Measurements from ENCODE around the gene OR7A17.
A peak's percentile ranks its signal among the peaks of the same experiment; 100 is the strongest.

OR7A17 gene

GRCh38 chr19:14886032-14886431 lies at the start of gene OR7A17:
Gene OR7A17 (minus strand): TSS chr19:14886132. CDS start chr19:14881355, 4,777 bp downstream.
- H3K27ac ChIP-seq: no peak within 1 kb of the TSS
- TF ChIP-seq, protein P1, sequence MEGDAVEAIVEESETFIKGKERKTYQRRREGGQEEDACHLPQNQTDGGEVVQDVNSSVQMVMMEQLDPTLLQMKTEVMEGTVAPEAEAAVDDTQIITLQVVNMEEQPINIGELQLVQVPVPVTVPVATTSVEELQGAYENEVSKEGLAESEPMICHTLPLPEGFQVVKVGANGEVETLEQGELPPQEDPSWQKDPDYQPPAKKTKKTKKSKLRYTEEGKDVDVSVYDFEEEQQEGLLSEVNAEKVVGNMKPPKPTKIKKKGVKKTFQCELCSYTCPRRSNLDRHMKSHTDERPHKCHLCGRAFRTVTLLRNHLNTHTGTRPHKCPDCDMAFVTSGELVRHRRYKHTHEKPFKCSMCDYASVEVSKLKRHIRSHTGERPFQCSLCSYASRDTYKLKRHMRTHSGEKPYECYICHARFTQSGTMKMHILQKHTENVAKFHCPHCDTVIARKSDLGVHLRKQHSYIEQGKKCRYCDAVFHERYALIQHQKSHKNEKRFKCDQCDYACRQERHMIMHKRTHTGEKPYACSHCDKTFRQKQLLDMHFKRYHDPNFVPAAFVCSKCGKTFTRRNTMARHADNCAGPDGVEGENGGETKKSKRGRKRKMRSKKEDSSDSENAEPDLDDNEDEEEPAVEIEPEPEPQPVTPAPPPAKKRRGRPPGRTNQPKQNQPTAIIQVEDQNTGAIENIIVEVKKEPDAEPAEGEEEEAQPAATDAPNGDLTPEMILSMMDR (conservative IDR thresholded peaks at IDR 0.05): no peak

DNA sequence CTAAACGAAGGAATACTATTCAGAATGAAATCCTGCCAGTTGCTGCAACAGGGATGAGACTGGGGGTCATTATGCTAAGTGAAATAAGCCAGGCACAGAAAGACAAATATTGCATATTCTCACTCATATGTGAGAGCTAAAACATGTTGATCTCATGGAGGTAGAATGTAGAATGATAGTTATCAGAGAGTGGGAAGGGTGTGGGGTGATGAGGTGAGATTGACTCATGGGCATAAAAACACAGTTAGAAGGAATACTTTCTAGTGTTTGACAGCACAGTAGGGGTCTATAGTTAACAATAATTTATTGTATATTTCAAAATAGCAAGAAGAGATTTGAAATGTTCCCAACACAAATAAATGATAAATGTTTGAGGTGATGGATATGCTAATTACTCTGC lies 47.6 kb upstream of the OR7A17 start:
- H3K27ac ChIP-seq: no peak overlapping the region
- TF ChIP-seq, protein P1 (conservative IDR thresholded peaks at IDR 0.05): no peak

DNA sequence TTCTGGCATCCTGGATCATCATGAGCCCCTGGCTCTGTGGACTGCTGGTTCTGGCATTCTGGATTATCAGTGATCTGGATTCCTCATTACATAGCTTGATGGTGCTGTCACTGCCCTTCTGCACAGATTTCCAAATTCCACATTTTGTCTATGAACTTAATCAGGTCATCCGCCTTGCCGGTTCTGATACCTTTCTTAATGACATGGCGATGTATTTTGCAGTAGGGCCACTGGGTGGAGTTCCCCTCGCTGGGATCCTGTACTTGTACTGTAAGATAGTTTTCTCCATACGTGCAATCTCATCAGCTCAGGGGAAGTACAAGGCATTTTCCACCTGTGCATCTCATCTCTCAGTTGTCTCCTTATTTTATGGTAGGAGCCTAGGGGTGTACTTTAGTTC lies 30.9 kb upstream of the OR7A17 start:
- no peak overlapping the region for H3K27ac ChIP-seq
- TF ChIP-seq, protein P1 (conservative IDR thresholded peaks at IDR 0.05): peak; percentile 46

DNA sequence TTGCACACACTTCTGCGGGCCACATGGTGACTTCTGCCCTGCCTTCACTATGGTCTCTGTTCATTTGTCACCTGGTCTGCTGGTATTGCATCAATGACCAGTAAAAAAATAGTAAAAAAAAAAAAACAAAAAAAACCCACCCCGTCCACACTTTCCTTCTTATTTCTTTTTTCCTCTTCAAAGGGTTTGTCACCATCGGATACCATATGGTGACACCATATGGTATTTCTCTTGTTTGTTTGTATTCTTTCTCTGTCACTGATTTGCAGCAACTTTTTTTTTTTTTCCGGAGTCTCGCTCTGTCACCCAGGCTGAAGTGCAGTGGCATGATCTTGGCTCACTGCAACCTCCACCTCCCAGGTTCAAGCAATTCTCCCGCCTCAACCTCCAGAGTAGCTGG lies 29.2 kb upstream of the OR7A17 start:
- no peak overlapping the region for H3K27ac ChIP-seq
- TF ChIP-seq, protein P1 (conservative IDR thresholded peaks at IDR 0.05): no peak

- TF ChIP-seq, protein P1 (conservative IDR thresholded peaks at IDR 0.05): no peak
Observed at GRCh38 chr19:14906711-14907110, 20.8 kb upstream of the OR7A17 start.

GRCh38 chr19:14901675-14902260 lies 15.8 kb upstream of the OR7A17 start:
- no peak overlapping the region for H3K27ac ChIP-seq
- TF ChIP-seq, protein P1 (conservative IDR thresholded peaks at IDR 0.05): no peak

More at GRCh38 chr19:14906711-14907110, 20.8 kb upstream of the OR7A17 start:
- H3K27ac ChIP-seq: no peak overlapping the region

GRCh38 chr19:14890643-14891379 lies 4.9 kb upstream of the OR7A17 start:
- TF ChIP-seq, protein P1 (conservative IDR thresholded peaks at IDR 0.05): no peak
- no peak overlapping the region for H3K27ac ChIP-seq

Data from VCaP (cell line).